Lower lobe of right lung (tissue), 2 donors: ENCODE results near the gene LRRC32. TPM values are rescaled to one million over a fixed set of nuclear protein-coding genes. Genes with fewer than 3 reads are reported as not detected.

ENCODE experiments used
- ATAC-seq, 2 donors: fragments of 200-7000 bp; cut with Tn5 transposase; one replicate each; pipeline ENCODE4 v1.9.1; 2020 to 2022; ENCODE audit warnings: mild to moderate bottlenecking in 2 of 2, moderate library complexity in 2 of 2
- DNase-seq: peaks from one replicate; pipeline ENCODE4 v3.0.0-alpha.2; 2020
- H3K27ac ChIP-seq: fragments of 200-600 bp; one replicate; pipeline ENCODE4 v1.8.0; 2022
- H3K27me3 ChIP-seq: fragments of 200-600 bp; one replicate; pipeline ENCODE4 v1.8.0; 2022; ENCODE audit warnings: low read depth
- H3K36me3 ChIP-seq: fragments of 200-600 bp; one replicate; pipeline ENCODE4 v1.8.0; 2022; ENCODE audit warnings: mild to moderate bottlenecking
- H3K4me1 ChIP-seq: fragments of 200-600 bp; one replicate; pipeline ENCODE4 v1.8.0; 2022
- H3K4me3 ChIP-seq: fragments of 200-600 bp; one replicate; pipeline ENCODE4 v1.8.0; 2022; ENCODE audit warnings: mild to moderate bottlenecking
- H3K9me3 ChIP-seq: fragments of 200-600 bp; one replicate; pipeline ENCODE4 v1.8.0; 2022
- intact Hi-C: fragments of 100-400 bp; cut with DNase I; formaldehyde crosslinking; loops from one replicate; pipeline ENCODE4 v1.11.0; 2022
- total RNA-seq: library from RNA; stranded (reverse); fragmentation: NEBNext Ultra II Directional; extraction: Animal tissue kit (Norgen Biotek cat#: 25700); gene quantifications from one replicate; pipeline ENCODE4 v1.2.1, GENCODE V29; 2021
- TF ChIP-seq, protein P1 (sequence below): fragments of 200-600 bp; IDR thresholded peaks from one replicate; pipeline ENCODE4 v1.8.0; 2022; ENCODE audit warnings: antibody characterized with exemption, mild to moderate bottlenecking
- donor health status: DM: no; HTN: yes; CAD: no; lungs with severe emphysema.

LRRC32 gene
- total RNA-seq, 1 donor from 2014 or later: 121 TPM

DNA sequence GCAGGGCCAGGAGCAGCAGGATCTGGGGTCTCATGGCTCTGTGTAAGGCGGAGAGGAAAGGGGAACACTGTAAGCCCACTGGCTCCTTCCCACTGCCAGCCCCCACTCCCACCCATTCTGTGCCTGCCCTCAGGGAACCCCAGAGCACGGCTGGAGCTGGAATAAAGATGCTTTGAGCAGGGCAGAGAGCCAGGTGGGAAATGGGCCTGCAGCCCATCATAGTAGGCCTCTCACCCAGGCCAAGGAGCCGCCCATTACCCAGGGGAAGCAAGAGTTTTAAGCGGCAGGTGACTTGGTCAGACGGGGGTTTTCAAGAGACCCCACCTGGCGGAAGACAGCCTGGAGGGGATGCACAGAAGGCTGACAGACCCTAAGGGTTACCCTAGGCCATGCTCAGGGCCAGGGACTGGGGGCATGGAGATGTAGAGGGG is 4.6 kb downstream of the LRRC32 start:
- Histone ChIP-seq H3K9me3 (no peaks in the 10 kb centered on the region), H3K4me1 (peaks cover 48% of the 10 kb centered on the region), H3K27ac (peak overlapping the region; percentile 56), H3K27me3 (peaks cover 16% of the 10 kb centered on the region), H3K36me3 (peaks cover 8% of the 10 kb centered on the region), H3K4me3 (peak overlapping the region; percentile 77)
- ATAC-seq (no peak), DNase-seq (peak; percentile 26)
- TF ChIP-seq, protein P1, sequence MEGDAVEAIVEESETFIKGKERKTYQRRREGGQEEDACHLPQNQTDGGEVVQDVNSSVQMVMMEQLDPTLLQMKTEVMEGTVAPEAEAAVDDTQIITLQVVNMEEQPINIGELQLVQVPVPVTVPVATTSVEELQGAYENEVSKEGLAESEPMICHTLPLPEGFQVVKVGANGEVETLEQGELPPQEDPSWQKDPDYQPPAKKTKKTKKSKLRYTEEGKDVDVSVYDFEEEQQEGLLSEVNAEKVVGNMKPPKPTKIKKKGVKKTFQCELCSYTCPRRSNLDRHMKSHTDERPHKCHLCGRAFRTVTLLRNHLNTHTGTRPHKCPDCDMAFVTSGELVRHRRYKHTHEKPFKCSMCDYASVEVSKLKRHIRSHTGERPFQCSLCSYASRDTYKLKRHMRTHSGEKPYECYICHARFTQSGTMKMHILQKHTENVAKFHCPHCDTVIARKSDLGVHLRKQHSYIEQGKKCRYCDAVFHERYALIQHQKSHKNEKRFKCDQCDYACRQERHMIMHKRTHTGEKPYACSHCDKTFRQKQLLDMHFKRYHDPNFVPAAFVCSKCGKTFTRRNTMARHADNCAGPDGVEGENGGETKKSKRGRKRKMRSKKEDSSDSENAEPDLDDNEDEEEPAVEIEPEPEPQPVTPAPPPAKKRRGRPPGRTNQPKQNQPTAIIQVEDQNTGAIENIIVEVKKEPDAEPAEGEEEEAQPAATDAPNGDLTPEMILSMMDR: no peak
- intact Hi-C loops: no loop called here

DNA sequence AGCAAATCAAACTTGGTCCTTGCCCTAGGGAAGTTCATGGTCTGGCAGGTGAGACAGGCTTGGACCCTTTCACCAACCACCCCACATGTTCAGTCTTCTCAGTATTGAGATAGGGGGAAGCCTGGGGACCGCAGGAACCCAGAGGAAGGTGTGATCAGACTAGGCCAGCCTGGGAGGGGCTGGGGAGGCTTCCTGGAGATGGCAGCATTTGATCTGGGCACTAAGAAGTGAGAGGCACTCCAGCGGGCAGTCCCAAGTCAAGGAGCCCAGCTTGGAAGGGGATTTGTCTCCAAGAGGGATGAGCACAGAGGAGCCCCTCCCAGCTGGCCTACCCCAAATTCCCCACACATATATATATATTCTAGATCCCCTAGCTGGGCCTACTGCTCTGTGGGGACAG is 5.4 kb downstream of the LRRC32 start:
- TF ChIP-seq, protein P1: no peak
- H3K27ac ChIP-seq: peak overlapping the region; percentile 43
- intact Hi-C loops: no loop called here
- ATAC-seq (no peak), DNase-seq (no peak)
- peaks cover 8% of the 10 kb centered on the region for H3K27me3 ChIP-seq
- H3K9me3 ChIP-seq: no peaks in the 10 kb centered on the region
- peaks cover 16% of the 10 kb centered on the region for H3K36me3 ChIP-seq
- H3K4me1 ChIP-seq: peaks cover 40% of the 10 kb centered on the region
- H3K4me3 ChIP-seq: peak overlapping the region; percentile 77

DNA sequence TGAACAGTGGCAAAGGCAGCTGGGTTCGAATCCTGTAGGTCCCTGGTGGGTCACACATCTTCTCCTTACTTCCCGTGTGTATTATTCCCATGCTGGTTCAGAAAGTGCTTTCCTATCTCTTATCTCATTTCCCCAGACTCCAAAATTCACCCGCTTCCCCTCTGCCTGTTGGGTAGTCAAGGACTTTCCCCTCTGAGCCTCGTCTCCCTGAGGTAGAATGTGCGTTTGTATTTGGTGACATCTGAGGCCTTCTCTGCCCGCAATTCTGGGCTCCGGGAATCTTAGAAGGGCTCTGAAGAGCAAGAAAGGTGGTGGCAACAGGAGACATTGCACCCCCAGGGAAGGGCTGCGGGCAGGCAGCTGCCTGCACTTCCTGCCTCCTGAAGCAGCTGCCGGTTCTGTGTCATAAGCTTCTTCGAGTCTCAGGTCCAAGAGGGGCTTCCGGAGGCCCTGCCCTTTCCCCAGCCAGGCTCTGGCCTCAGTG is 5.9 kb downstream of the LRRC32 start:
- Histone ChIP-seq H3K36me3 (peaks cover 22% of the 10 kb centered on the region), H3K4me1 (peaks cover 35% of the 10 kb centered on the region), H3K4me3 (no peak overlapping the region), H3K9me3 (no peaks in the 10 kb centered on the region), H3K27me3 (peaks cover 3% of the 10 kb centered on the region), H3K27ac (peak overlapping the region; percentile 43)
- no peak for ATAC-seq
- intact Hi-C loops: no loop called here
- DNase-seq: peak; percentile 40
- TF ChIP-seq, protein P1: no peak

DNA sequence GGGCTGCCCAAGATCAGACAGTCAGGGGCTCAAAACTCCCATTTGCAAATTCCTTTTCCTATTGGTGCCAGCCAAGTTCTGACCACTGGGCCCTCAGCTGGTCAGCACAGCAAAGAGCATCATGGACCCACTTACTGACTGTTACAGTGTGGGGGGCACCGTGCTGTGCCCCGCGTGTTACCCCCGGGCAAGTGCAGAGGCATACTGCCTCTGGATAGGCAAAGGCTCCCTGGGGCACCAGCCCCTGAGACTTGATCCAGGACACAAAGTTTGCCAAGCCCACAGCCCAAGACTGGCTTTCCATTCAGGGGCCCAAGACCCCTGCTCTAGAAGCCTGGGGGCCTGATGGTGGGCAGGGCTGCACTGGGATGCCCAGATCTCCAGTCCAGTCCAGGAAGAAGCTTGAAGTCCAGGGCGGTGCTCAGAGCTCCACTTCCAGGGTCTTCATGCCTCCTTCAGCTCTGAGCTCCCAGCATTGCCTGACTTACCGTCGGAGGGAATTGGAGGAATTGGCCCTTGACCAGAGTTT is 6.6 kb downstream of the LRRC32 start:
- TF ChIP-seq, protein P1: no peak
- H3K4me3 ChIP-seq: no peak overlapping the region
- H3K36me3 ChIP-seq: peaks cover 26% of the 10 kb centered on the region
- peak; percentile 21 for DNase-seq
- peak overlapping the region; percentile 21 for H3K27ac ChIP-seq
- no peaks in the 10 kb centered on the region for H3K27me3 ChIP-seq
- no peak for ATAC-seq
- H3K4me1 ChIP-seq: peaks cover 35% of the 10 kb centered on the region
- intact Hi-C loops: no loop called here
- H3K9me3 ChIP-seq: no peaks in the 10 kb centered on the region

DNA sequence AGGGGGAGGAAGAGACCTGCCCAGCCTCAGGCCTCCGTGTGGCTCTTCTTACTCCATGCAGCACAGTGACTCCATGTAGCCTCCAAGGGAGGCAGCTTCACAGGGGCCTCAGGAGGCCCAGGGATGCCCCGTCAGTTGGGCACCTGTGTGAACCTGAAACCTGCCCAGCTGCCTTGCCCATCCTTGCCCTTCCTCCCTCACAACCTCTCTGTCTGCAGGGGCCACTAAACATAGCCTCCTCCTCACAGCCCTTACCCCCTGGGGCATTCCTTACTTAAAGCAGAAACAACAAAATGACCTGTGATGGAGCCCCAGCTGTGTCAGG is 7.1 kb downstream of the LRRC32 start:
- no peak overlapping the region for H3K27ac ChIP-seq
- TF ChIP-seq, protein P1: no peak

More for the DNA sequence above, 7.1 kb downstream of the LRRC32 start:
- ATAC-seq (no peak), DNase-seq (no peak)
- H3K27me3 ChIP-seq: no peaks in the 10 kb centered on the region
- H3K36me3 ChIP-seq: peaks cover 30% of the 10 kb centered on the region
- intact Hi-C loops: no loop called here
- no peaks in the 10 kb centered on the region for H3K9me3 ChIP-seq
- H3K4me1 ChIP-seq: peaks cover 35% of the 10 kb centered on the region
- no peak overlapping the region for H3K4me3 ChIP-seq
